Subcutaneous adipose tissue (tissue), 4 donors: ENCODE measurements around the gene VPS37D. TPM values are rescaled to one million over a fixed set of nuclear protein-coding genes. Genes with fewer than 3 reads are reported as not detected.

Experiments used
- total RNA-seq, 4 donors: library from RNA; depleted of rRNA; stranded (reverse); fragments of >200 nt; gene quantifications; one replicate each; pipeline ENCODE4 v1.1.0, GENCODE V29; 2016
- TF ChIP-seq, protein P1 (sequence below): fragments of 450-650 bp; IDR thresholded peaks from one replicate; pipeline ENCODE4 v1.5.1; 2016; ENCODE audit warnings: low read depth, mild to moderate bottlenecking, control low read depth, antibody characterized with exemption, moderate library complexity

Gene VPS37D
- total RNA-seq, 4 donors from 2014 or later = 2.6 to 3.7 (median 3.3) TPM; not detected in 1

DNA sequence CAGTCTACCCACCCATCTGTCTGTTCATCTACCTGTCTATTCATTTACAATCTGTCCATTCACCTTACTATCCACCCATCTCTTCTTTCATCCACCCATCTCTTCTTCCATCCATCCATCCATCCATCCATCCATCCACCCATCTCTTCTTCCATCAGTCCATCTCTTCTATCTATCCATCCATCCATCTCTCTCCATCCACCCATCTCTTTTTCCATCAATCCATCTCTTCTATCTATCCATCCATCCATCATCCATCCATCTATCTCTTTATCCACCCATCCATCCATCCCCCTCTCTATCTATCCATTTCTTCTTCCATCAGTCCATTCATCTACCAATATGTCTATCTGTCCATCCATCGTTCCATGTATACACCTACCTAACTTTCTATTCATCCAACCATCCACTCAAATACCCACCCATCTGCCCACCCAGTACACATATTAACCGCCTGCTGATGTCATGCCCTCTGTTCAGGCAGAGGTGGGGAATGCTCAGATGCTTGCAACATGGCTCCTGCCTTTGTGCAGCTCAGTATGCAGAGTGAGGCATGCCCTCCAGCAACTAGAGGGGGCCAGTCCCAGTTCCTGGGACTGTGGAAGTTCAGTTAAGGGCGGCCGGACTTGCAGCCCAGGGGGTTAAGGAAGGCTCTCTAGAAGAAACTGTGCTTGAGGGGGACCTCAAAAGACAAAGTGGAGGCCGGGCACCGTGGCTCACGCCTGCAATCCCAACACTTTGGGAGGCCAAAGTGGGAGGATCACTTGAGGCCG is 32.0 kb upstream of the VPS37D start:
- TF ChIP-seq, protein P1, sequence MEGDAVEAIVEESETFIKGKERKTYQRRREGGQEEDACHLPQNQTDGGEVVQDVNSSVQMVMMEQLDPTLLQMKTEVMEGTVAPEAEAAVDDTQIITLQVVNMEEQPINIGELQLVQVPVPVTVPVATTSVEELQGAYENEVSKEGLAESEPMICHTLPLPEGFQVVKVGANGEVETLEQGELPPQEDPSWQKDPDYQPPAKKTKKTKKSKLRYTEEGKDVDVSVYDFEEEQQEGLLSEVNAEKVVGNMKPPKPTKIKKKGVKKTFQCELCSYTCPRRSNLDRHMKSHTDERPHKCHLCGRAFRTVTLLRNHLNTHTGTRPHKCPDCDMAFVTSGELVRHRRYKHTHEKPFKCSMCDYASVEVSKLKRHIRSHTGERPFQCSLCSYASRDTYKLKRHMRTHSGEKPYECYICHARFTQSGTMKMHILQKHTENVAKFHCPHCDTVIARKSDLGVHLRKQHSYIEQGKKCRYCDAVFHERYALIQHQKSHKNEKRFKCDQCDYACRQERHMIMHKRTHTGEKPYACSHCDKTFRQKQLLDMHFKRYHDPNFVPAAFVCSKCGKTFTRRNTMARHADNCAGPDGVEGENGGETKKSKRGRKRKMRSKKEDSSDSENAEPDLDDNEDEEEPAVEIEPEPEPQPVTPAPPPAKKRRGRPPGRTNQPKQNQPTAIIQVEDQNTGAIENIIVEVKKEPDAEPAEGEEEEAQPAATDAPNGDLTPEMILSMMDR = no peak

DNA sequence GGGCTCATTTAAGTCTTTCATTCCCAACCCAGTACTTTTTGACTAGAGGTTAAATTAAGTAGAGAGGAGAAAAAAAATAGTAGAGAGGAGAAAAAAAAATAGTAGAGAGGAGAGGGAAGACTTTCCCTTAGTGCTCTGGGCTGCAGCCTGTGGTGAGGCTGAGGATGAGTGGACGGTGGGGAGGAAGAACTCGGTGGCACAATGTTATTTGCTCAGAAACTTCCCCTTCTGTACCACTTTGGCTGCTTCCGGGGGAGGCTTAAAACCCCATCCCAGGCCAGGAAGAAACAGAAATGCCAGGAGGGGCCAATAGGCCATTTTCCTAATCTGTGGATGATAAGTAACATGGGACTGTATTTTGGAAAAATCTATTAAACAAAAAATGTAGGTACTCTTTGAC is 28.7 kb upstream of the VPS37D start:
- TF ChIP-seq, protein P1 = no peak

DNA sequence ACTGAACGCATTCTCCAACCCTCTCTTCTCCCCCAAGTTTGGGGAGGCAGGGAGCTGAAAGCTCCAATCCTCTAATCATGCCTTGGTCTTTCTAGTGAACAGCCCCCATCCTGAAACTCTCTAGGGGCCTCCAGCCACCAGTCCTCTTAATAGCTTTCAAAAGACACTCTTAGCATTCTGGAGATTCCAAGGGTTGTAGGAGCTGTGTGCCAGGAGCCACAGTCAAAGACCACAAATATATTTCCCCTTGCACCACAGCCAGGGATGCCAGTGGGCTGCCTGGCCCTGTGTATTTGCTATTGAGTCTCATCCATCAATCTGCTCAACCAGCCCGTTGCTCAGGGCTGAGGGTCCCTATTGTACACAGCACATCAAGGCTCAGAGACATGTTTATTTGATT is 24.8 kb upstream of the VPS37D start:
- TF ChIP-seq, protein P1 = no peak

DNA sequence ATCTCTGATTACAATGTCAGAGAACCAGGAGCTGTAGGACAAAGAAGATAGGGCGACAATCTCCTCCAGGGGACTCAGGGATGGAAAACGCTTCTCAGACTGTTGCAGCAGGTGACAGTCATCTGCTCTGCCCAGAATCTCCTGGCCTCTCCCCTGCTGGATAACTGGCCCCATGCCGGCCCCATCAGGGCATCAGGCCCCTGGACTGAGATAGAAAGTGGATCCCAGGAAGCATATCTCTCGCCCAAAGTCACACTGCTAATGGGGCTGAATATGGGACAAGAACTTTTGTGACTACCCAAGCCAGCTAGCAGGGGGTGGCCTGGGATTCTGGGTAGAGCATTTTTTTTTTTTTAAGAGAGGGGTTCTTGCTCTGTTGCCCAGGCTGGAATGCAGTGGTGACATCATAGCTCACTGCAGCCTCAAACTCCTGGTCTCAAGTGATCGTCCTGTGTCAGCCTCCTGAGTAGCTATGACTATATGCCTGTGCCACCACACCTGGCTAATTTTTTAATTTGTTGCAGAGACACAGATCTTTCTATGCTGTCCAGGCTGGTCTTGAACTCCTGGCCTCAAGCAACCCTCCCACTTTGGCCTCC is 22.8 kb upstream of the VPS37D start:
- TF ChIP-seq, protein P1 = no peak

DNA sequence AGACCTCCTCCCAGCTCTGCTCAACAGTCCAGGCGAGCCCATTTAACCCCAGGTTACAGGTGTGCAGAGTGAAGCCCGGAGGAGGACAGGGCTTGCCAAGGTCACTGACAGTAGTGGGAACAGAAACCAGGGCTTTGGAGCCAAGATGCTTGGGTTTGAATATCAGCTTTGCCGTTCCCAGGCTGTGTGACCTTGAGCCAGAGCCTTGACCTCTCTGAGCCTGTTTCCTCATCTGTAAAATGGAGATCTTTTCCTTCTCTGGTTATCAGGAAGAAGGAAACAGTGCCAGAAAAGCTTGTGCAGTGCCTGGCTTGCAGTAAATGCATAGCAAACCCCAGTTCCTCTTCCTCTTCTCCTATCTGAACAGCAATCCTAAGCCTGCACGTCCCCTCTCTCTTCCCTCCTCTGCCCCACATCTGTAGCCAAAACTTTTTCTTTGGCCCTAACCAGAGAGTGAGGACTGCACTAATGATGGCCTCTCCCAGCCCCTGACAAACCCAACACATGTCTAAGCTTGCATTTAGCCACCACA is 21.9 kb upstream of the VPS37D start:
- TF ChIP-seq, protein P1 = no peak

DNA sequence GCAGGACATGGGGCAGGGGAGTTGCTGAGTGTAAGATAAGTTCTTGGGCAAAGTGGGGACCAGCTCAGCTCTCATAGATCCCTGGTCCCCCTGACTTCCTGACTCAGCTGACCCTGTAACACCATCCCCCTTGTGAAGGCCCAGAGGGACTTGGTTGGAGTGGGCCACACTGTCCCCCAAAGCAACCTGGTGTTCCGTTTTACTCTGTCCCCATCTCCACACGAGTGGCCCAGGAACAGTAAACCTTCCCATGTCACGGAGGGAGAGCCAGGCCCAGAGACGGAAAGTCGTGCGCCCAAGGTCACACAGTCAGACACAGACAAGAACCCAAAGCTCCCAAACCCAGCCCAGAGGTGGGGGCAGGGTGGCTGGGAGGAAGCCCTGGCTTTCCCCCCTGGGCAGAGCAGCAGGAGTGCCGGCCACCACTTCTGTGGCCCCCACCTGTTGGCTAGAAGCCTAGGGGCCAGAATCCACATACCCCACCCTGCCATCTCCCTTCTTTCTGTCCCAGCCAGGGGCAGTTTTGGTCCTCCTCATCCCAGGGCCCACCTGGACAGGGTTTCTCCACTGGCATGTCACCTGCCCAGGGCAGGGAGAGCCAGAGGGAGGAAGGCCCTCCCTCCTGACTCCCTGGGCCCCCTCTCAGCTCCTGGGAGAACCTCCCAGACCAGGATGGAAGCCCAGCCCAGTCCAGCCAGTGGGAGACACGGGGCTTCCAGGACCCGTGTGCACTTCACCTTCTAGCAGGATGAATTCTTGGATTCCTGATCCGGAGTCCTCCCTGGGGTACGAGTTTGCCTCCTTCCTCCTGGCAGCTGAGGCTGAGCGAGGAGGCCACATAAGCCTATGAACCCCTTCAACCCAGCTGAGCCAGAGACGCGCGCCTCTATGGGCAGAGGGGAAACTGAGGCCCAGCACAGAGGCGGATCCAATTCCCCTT is 20.6 kb upstream of the VPS37D start:
- TF ChIP-seq, protein P1 = no peak
